Mesodermal cell (in vitro differentiated cells): ENCODE measurements around the gene GPATCH4.
A peak's percentile ranks its signal among the peaks of the same experiment; 100 is the strongest.
"Not testable (repeated sequence)": the region's sequence is repeated elsewhere in the genome, so short reads cannot be mapped to it uniquely, and the experiment has no call there.

ENCODE experiments used
- H3K27ac ChIP-seq: 2 replicates; pipeline ENCODE4 v1.7.0; 2013; ENCODE audit warnings: mild to moderate bottlenecking, low read depth, low read length, moderate library complexity; ENCODE audit not compliant: severe bottlenecking
- H3K36me3 ChIP-seq: 2 replicates; pipeline ENCODE4 v1.7.1; 2013; ENCODE audit warnings: mild to moderate bottlenecking, low read length, moderate library complexity; ENCODE audit not compliant: control insufficient read depth, insufficient read depth
- H3K4me1 ChIP-seq: one replicate; pipeline ENCODE4 v1.7.1; 2013; ENCODE audit warnings: mild to moderate bottlenecking, low read length; ENCODE audit not compliant: insufficient read depth, control insufficient read depth, poor library complexity, severe bottlenecking
- H3K4me3 ChIP-seq: 2 replicates; pipeline ENCODE4 v1.7.0; 2013; ENCODE audit warnings: low read length, control low read depth, mild to moderate bottlenecking; ENCODE audit not compliant: insufficient read depth, poor library complexity, severe bottlenecking; ENCODE audit errors: extremely low read depth
- H3K9me3 ChIP-seq: 2 replicates; pipeline ENCODE4 v1.7.1; 2013; ENCODE audit warnings: mild to moderate bottlenecking, low read length, moderate library complexity; ENCODE audit not compliant: control insufficient read depth
- WGBS, 2 experiments: methylation state at CpG; one replicate each; pipeline ENCODE4 v1.1.5; 2013; ENCODE audit warnings: missing lambda C conversion rate in 2 of 2; ENCODE audit not compliant: insufficient coverage in 2 of 2; 5-methylcytosine and 5-hydroxymethylcytosine counted together

The GPATCH4 gene

GRCh38 chr1:156642265-156643048, 41.2 kb upstream of the GPATCH4 start:
- Histone ChIP-seq H3K4me1 (peaks cover 9% of the 10 kb centered on the region), H3K27ac (no peak overlapping the region), H3K36me3 (no peaks in the 10 kb centered on the region), H3K9me3 (no peaks in the 10 kb centered on the region), H3K4me3 (peak overlapping the region; percentile 31)
- 4 to 9% methylated on average over 29 to 37 of the region's 40 CpGs for WGBS, 2 experiments

GRCh38 chr1:156641761-156642264, 40.5 kb upstream of the GPATCH4 start, which contains the start of gene BCAN:
BCAN (plus strand) TSS chr1:156642117; CDS start chr1:156646055, 3,938 bp downstream.
- Histone ChIP-seq H3K9me3 (no peaks in the 10 kb centered on the region), H3K4me1 (peaks cover 9% of the 10 kb centered on the region), H3K4me3 (peak within 1 kb of the TSS; percentile 31), H3K27ac (no peak within 1 kb of the TSS), H3K36me3 (no peaks in the 10 kb centered on the region)
- 0 to 1% methylated on average over 22 of the region's 46 CpGs for WGBS, 2 experiments

- Histone ChIP-seq H3K4me1 (peaks cover 9% of the 10 kb centered on the region), H3K4me3 (peak overlapping the region; percentile 31), H3K9me3 (no peaks in the 10 kb centered on the region), H3K27ac (no peak overlapping the region), H3K36me3 (no peaks in the 10 kb centered on the region)
- 51 to 57% methylated on average over 4 to 6 of the region's 6 CpGs for WGBS, 2 experiments
Observed at GRCh38 chr1:156640842-156641706, 39.8 kb upstream of the GPATCH4 start.

GRCh38 chr1:156639601-156640101, 38.4 kb upstream of the GPATCH4 start:
- Histone ChIP-seq H3K9me3 (no peaks in the 10 kb centered on the region), H3K36me3 (no peaks in the 10 kb centered on the region), H3K27ac (no peak overlapping the region), H3K4me3 (no peak overlapping the region), H3K4me1 (peaks cover 9% of the 10 kb centered on the region)
- whole genome bisulfite sequencing, 2 experiments = 70 to 72% methylated on average over 4 to 5 of the region's 6 CpGs

- WGBS, 2 experiments = 80 to 97% methylated on average over 3 to 4 of the region's 8 CpGs
- Histone ChIP-seq H3K4me3 (no peak overlapping the region), H3K9me3 (no peaks in the 10 kb centered on the region), H3K4me1 (peaks cover 9% of the 10 kb centered on the region), H3K36me3 (no peaks in the 10 kb centered on the region), H3K27ac (no peak overlapping the region)
Observed at GRCh38 chr1:156638189-156638985, 37.1 kb upstream of the GPATCH4 start.

GRCh38 chr1:156632355-156632754, 31.1 kb upstream of the GPATCH4 start:
- H3K9me3 ChIP-seq = no peaks in the 10 kb centered on the region
- H3K4me1 ChIP-seq = no peaks in the 10 kb centered on the region
- H3K36me3 ChIP-seq = no peaks in the 10 kb centered on the region
- 63% methylated on average over 2 of the region's 3 CpGs; no CpG with 5 or more reads in 1 of the 2 experiments for WGBS, 2 experiments
- no peak overlapping the region for H3K4me3 ChIP-seq
- no peak overlapping the region for H3K27ac ChIP-seq

GRCh38 chr1:156631152-156631551, 29.9 kb upstream of the GPATCH4 start:
- not testable (repeated sequence) for H3K4me3 ChIP-seq, H3K4me1 ChIP-seq, H3K27ac ChIP-seq, H3K36me3 ChIP-seq, H3K9me3 ChIP-seq
- 66 to 70% methylated on average over 5 to 7 of the region's 9 CpGs for WGBS, 2 experiments

- Histone ChIP-seq H3K27ac (no peak overlapping the region), H3K4me3 (no peak overlapping the region), H3K9me3 (no peaks in the 10 kb centered on the region), H3K36me3 (no peaks in the 10 kb centered on the region), H3K4me1 (peaks cover 4% of the 10 kb centered on the region)
- WGBS, 2 experiments = 94 to 100% methylated on average over 1 to 3 of the region's 8 CpGs
Observed at GRCh38 chr1:156629823-156630449, 28.7 kb upstream of the GPATCH4 start.

GRCh38 chr1:156627313-156627880, 26.1 kb upstream of the GPATCH4 start:
- 93% methylated on average over 2 of the region's 2 CpGs; no CpG with 5 or more reads in 1 of the 2 experiments for WGBS, 2 experiments
- no peak overlapping the region for H3K27ac ChIP-seq
- no peaks in the 10 kb centered on the region for H3K9me3 ChIP-seq

More at GRCh38 chr1:156627313-156627880, 26.1 kb upstream of the GPATCH4 start:
- Histone ChIP-seq H3K4me3 (no peak overlapping the region), H3K4me1 (peaks cover 4% of the 10 kb centered on the region), H3K36me3 (no peaks in the 10 kb centered on the region)
